ENCODE data around the gene NEGR1. TPM values are rescaled to one million over a fixed set of nuclear protein-coding genes. Genes with fewer than 3 reads are reported as not detected.

Gene NEGR1
- total RNA-seq, 1 donor from 2014 or later: 19.2 TPM

GRCh38 chr1:71836904-71837303 is 445.4 kb downstream of the NEGR1 start:
- H3K9me3 ChIP-seq: no peaks in the 10 kb centered on the region
- no peak for TF ChIP-seq POLR2AphosphoS5 (IDR thresholded peaks at IDR 0.05; ENCODE audit: insufficient read depth in 1 of 2, low read depth in 1 of 2)
- no peak for TF ChIP-seq POLR2A (IDR thresholded peaks at IDR 0.05)
- no peaks in the 10 kb centered on the region for H3K4me1 ChIP-seq
- H3K27me3 ChIP-seq: no peaks in the 10 kb centered on the region
- no peak overlapping the region for H3K27ac ChIP-seq
- no peaks in the 10 kb centered on the region for H3K36me3 ChIP-seq
- intact Hi-C loops (cut with DNase I): no loop called here
- H3K4me3 ChIP-seq: no peak overlapping the region
- no peak for DNase-seq (ENCODE audit: extremely low spot score in 2 of 2)

GRCh38 chr1:71835442-71835813 is 446.9 kb downstream of the NEGR1 start:
- TF ChIP-seq, protein P1, sequence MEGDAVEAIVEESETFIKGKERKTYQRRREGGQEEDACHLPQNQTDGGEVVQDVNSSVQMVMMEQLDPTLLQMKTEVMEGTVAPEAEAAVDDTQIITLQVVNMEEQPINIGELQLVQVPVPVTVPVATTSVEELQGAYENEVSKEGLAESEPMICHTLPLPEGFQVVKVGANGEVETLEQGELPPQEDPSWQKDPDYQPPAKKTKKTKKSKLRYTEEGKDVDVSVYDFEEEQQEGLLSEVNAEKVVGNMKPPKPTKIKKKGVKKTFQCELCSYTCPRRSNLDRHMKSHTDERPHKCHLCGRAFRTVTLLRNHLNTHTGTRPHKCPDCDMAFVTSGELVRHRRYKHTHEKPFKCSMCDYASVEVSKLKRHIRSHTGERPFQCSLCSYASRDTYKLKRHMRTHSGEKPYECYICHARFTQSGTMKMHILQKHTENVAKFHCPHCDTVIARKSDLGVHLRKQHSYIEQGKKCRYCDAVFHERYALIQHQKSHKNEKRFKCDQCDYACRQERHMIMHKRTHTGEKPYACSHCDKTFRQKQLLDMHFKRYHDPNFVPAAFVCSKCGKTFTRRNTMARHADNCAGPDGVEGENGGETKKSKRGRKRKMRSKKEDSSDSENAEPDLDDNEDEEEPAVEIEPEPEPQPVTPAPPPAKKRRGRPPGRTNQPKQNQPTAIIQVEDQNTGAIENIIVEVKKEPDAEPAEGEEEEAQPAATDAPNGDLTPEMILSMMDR (IDR thresholded peaks at IDR 0.05): no peak
- TF ChIP-seq POLR2AphosphoS5 (IDR thresholded peaks at IDR 0.05; ENCODE audit: insufficient read depth in 1 of 2, low read depth in 1 of 2): no peak
- no peak for TF ChIP-seq POLR2A (IDR thresholded peaks at IDR 0.05)
- Histone ChIP-seq H3K4me1 (no peaks in the 10 kb centered on the region), H3K27ac (no peak overlapping the region)

DNA sequence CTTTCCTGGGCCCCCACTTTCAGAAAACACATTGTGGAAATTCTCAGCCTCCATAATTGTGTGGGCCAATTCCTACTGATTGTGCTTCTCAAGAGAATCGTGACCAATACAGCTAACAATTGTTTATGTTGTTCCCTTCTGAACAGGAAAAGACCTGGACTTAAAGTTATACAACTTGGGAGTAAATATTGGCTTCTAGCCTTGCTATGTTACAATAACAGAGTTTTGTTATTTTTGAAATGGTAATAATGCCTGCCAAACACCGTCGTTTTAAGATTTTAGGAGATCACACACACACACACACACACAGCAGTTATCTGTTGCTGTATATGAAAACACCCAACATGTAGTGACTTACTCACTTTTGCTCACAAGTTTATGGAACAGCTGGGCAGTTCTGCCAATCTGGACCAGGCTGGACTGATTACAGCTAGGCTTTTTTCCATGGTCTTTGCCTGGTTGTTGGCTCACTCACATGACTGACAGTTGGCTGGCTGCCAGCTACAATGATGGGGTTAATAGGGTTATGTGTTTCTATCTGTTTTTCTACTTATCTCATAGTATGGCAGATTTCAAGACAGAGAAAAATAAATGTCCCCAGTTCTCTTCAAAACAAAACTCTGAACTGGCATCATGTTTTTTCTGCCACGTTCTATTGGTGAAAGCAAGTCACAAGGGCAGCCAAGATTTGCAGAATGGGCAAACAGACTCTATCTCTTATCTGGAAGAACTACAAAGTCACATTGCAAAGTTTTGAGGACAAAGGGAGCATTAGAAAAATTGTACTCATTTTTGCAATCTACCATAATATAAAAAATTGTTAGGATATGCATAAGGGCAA is 447.5 kb downstream of the NEGR1 start:
- no peaks in the 10 kb centered on the region for H3K4me1 ChIP-seq
- H3K36me3 ChIP-seq: no peaks in the 10 kb centered on the region
- intact Hi-C loops (cut with DNase I): no loop called here
- H3K27ac ChIP-seq: no peak overlapping the region
- no peak for DNase-seq (ENCODE audit: extremely low spot score in 2 of 2)
- H3K4me3 ChIP-seq: no peak overlapping the region
- TF ChIP-seq POLR2A (IDR thresholded peaks at IDR 0.05) (no peak), POLR2AphosphoS5 (IDR thresholded peaks at IDR 0.05; ENCODE audit: insufficient read depth in 1 of 2, low read depth in 1 of 2) (no peak)
- TF ChIP-seq, protein P1 (IDR thresholded peaks at IDR 0.05): no peak
- no peaks in the 10 kb centered on the region for H3K9me3 ChIP-seq
- H3K27me3 ChIP-seq: no peaks in the 10 kb centered on the region

More at GRCh38 chr1:71835442-71835813, 446.9 kb downstream of the NEGR1 start:
- Histone ChIP-seq H3K36me3 (no peaks in the 10 kb centered on the region), H3K9me3 (no peaks in the 10 kb centered on the region), H3K27me3 (no peaks in the 10 kb centered on the region), H3K4me3 (no peak overlapping the region)
- intact Hi-C loops (cut with DNase I): no loop called here
- DNase-seq (ENCODE audit: extremely low spot score in 2 of 2): no peak

GRCh38 chr1:71831646-71832045 is 450.7 kb downstream of the NEGR1 start:
- no peaks in the 10 kb centered on the region for H3K27me3 ChIP-seq
- H3K36me3 ChIP-seq: no peaks in the 10 kb centered on the region
- no peak for TF ChIP-seq POLR2AphosphoS5 (IDR thresholded peaks at IDR 0.05; ENCODE audit: insufficient read depth in 1 of 2, low read depth in 1 of 2)
- no peak for TF ChIP-seq POLR2A (IDR thresholded peaks at IDR 0.05)
- TF ChIP-seq, protein P1 (IDR thresholded peaks at IDR 0.05): no peak
- no peak overlapping the region for H3K4me3 ChIP-seq
- no peak overlapping the region for H3K27ac ChIP-seq
- intact Hi-C loops (cut with DNase I): no loop called here
- H3K9me3 ChIP-seq: no peaks in the 10 kb centered on the region
- H3K4me1 ChIP-seq: no peaks in the 10 kb centered on the region
- no peak for DNase-seq (ENCODE audit: extremely low spot score in 2 of 2)

DNA sequence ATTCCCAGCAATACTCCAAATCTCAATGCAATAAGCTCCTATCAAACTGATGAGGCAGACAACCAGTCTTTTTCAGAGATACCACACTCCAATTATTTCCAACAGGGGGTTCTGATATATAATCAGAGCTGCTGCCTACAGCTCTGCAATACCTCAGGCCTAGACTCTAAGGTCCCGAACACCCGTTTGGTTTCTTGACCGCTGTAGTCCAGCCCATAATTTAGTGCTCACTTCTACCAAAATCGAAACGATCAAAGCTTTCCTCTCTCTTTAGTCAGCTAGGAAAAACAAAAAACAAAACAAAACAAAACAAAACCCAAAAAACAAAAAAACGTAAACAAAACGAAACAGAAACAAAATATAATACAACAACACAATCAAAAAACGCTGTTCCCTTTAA is 453.0 kb downstream of the NEGR1 start:
- no peak for DNase-seq (ENCODE audit: extremely low spot score in 2 of 2)
- H3K4me1 ChIP-seq: no peaks in the 10 kb centered on the region
- TF ChIP-seq, protein P1 (IDR thresholded peaks at IDR 0.05): no peak
- TF ChIP-seq POLR2AphosphoS5 (IDR thresholded peaks at IDR 0.05; ENCODE audit: insufficient read depth in 1 of 2, low read depth in 1 of 2): no peak
- TF ChIP-seq POLR2A (IDR thresholded peaks at IDR 0.05): no peak
- H3K9me3 ChIP-seq: no peaks in the 10 kb centered on the region
- intact Hi-C loops (cut with DNase I): no loop called here
- no peaks in the 10 kb centered on the region for H3K36me3 ChIP-seq
- H3K27ac ChIP-seq: no peak overlapping the region
- no peak overlapping the region for H3K4me3 ChIP-seq
- no peaks in the 10 kb centered on the region for H3K27me3 ChIP-seq
